ENCODE measurements around the gene DPEP2. TPM values are rescaled to one million over a fixed set of nuclear protein-coding genes. Genes with fewer than 3 reads are reported as not detected.

The DPEP2 gene
- total and polyA plus RNA-seq, 2 experiments from 2014 or later = not detected

DNA sequence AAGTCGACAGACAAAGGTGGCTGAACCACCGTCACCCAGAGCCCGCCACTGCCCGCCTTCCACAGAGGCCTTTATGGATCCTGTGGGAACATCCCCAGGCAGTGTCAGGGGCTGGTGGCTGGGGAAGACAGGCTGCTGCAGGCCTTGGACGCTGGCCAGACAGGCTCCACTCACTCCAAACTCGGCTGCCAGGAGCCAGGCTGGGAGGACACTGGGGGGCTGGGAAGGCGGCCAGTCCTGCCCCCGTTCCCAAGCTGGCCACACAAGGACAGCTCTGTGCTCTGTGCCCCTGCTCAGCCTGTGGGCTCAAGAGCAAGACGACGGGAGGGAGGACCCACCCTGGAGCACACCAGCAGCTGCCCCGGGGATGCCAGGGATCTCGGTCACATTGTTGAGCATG lies 47.8 kb downstream of the DPEP2 start:
- 92% methylated on average over 12 of the region's 12 CpGs for WGBS (ENCODE audit: low lambda C conversion rate, missing lambda C conversion rate)
- Histone ChIP-seq H3K4me1 (ENCODE audit: insufficient read depth) (no peaks in the 10 kb centered on the region), H3K36me3 (replicated peaks; ENCODE audit: insufficient read depth, low read depth) (no peaks in the 10 kb centered on the region), H3K9me2 (replicated peaks; ENCODE audit: insufficient read depth) (no peaks in the 10 kb centered on the region), H3K79me2 (no peaks in the 10 kb centered on the region), H3K9me3 (ENCODE audit: low read depth) (no peaks in the 10 kb centered on the region), H3K4me2 (no peak overlapping the region), H3K27ac (no peak overlapping the region), H4K20me1 (ENCODE audit: insufficient read depth, poor library complexity, severe bottlenecking) (no peaks in the 10 kb centered on the region), H2AFZ (no peak overlapping the region), H3K4me3 (no peak overlapping the region), H3K27me3 (no peaks in the 10 kb centered on the region)
- TF ChIP-seq EZH2 (IDR thresholded peaks at IDR 0.05; ENCODE audit: borderline replicate concordance) = no peak
- TF ChIP-seq, protein P1, sequence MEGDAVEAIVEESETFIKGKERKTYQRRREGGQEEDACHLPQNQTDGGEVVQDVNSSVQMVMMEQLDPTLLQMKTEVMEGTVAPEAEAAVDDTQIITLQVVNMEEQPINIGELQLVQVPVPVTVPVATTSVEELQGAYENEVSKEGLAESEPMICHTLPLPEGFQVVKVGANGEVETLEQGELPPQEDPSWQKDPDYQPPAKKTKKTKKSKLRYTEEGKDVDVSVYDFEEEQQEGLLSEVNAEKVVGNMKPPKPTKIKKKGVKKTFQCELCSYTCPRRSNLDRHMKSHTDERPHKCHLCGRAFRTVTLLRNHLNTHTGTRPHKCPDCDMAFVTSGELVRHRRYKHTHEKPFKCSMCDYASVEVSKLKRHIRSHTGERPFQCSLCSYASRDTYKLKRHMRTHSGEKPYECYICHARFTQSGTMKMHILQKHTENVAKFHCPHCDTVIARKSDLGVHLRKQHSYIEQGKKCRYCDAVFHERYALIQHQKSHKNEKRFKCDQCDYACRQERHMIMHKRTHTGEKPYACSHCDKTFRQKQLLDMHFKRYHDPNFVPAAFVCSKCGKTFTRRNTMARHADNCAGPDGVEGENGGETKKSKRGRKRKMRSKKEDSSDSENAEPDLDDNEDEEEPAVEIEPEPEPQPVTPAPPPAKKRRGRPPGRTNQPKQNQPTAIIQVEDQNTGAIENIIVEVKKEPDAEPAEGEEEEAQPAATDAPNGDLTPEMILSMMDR (IDR thresholded peaks at IDR 0.05; ENCODE audit: poor library complexity) = no peak
- TF ChIP-seq EZH2phosphoT487 (IDR thresholded peaks at IDR 0.05; ENCODE audit: low read depth, severe bottlenecking, unreplicated experiment) = no peak
- no peak for DNase-seq (ENCODE audit: low spot score)

DNA sequence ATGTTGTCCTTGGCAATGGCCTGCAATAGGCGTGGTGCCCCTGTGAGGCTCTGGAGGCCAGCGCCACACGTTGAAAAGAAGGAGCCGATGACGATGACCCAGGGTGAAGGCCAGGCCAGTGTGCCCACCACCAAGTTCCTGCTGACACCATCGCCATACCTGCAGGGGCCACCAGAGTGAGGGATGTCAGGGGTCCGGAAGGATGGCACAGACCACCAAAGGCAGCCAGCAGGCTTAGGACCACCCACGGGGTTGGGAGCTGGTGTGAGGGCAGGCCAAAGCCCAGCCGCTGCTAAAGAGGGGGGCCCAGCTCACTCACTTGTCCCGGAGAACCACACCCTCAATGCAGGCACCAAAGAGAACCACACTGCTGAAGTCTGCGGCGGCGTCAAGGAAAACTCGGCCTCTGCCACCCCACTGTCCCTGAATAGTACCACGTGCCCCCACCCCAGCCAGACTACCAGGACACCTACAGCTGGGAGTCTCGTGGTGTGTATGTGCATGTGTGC lies 48.9 kb downstream of the DPEP2 start:
- Histone ChIP-seq H3K79me2 (no peaks in the 10 kb centered on the region), H3K9me2 (replicated peaks; ENCODE audit: insufficient read depth) (no peaks in the 10 kb centered on the region), H2AFZ (no peak overlapping the region), H3K27me3 (no peaks in the 10 kb centered on the region), H3K36me3 (replicated peaks; ENCODE audit: insufficient read depth, low read depth) (no peaks in the 10 kb centered on the region), H3K4me2 (no peak overlapping the region), H3K4me1 (ENCODE audit: insufficient read depth) (no peaks in the 10 kb centered on the region), H3K27ac (no peak overlapping the region), H3K4me3 (no peak overlapping the region), H4K20me1 (ENCODE audit: insufficient read depth, poor library complexity, severe bottlenecking) (no peaks in the 10 kb centered on the region), H3K9me3 (ENCODE audit: low read depth) (no peaks in the 10 kb centered on the region)
- DNase-seq (ENCODE audit: low spot score) = no peak
- 97% methylated on average over 16 of the region's 16 CpGs for WGBS (ENCODE audit: low lambda C conversion rate, missing lambda C conversion rate)
- TF ChIP-seq EZH2phosphoT487 (IDR thresholded peaks at IDR 0.05; ENCODE audit: low read depth, severe bottlenecking, unreplicated experiment) (no peak), EZH2 (IDR thresholded peaks at IDR 0.05; ENCODE audit: borderline replicate concordance) (no peak)
- TF ChIP-seq, protein P1 (IDR thresholded peaks at IDR 0.05; ENCODE audit: poor library complexity) = no peak

DNA sequence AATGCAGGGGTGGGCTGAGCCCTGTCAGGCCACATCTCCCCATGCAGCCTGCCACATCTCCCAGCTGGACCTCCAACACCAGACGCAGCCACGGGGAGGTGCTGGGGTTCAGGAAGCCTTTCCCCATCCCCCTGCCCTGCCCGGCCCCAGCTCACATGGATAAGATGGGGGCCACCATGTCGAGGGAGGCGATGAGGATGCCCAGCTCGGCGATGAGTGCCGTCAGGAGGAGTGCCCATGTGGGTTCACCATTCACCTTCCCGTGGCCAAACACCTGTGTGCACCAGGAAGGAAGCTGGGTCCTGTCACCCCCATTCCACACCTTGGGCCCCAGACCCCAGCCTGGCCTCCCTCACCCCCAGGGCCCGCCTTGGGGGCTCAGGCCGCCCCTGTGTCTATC lies 49.6 kb downstream of the DPEP2 start:
- Histone ChIP-seq H3K9me2 (replicated peaks; ENCODE audit: insufficient read depth) (no peaks in the 10 kb centered on the region), H3K79me2 (no peaks in the 10 kb centered on the region), H3K9me3 (ENCODE audit: low read depth) (no peaks in the 10 kb centered on the region), H3K36me3 (replicated peaks; ENCODE audit: insufficient read depth, low read depth) (no peaks in the 10 kb centered on the region), H3K4me1 (ENCODE audit: insufficient read depth) (no peaks in the 10 kb centered on the region), H4K20me1 (ENCODE audit: insufficient read depth, poor library complexity, severe bottlenecking) (no peaks in the 10 kb centered on the region), H3K27ac (no peak overlapping the region), H3K4me3 (no peak overlapping the region), H3K4me2 (no peak overlapping the region), H3K27me3 (no peaks in the 10 kb centered on the region), H2AFZ (no peak overlapping the region)
- TF ChIP-seq EZH2phosphoT487 (IDR thresholded peaks at IDR 0.05; ENCODE audit: low read depth, severe bottlenecking, unreplicated experiment) (no peak), EZH2 (IDR thresholded peaks at IDR 0.05; ENCODE audit: borderline replicate concordance) (no peak)
- TF ChIP-seq, protein P1 (IDR thresholded peaks at IDR 0.05; ENCODE audit: poor library complexity) = no peak
- no peak for DNase-seq (ENCODE audit: low spot score)
- WGBS (ENCODE audit: low lambda C conversion rate, missing lambda C conversion rate) = 97% methylated on average over 11 of the region's 11 CpGs

DNA sequence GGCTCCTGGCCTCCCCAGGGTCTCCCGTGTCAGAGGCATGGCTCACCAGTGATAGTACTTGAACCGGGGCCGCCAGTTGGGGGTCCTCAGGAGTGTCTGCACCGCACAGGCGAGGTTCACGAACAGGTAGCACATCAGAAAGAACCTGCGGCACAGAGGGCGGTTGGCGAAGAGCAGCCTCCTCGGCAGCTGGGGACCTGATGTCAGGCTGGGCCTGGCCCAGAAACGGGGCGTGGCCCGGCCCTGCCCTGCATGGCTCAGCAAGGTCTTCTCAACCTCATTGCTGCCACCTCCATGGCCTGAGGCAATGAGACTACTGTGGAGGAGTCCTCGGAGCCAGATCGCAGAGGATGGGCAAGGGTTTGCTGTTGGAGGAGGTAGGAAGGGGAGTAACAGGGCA lies 51.3 kb downstream of the DPEP2 start:
- Histone ChIP-seq H3K27ac (no peak overlapping the region), H3K27me3 (no peaks in the 10 kb centered on the region), H4K20me1 (ENCODE audit: insufficient read depth, poor library complexity, severe bottlenecking) (no peaks in the 10 kb centered on the region), H3K9me3 (ENCODE audit: low read depth) (no peaks in the 10 kb centered on the region), H3K4me2 (no peak overlapping the region), H3K4me3 (no peak overlapping the region), H3K79me2 (no peaks in the 10 kb centered on the region), H3K9me2 (replicated peaks; ENCODE audit: insufficient read depth) (no peaks in the 10 kb centered on the region), H3K4me1 (ENCODE audit: insufficient read depth) (no peaks in the 10 kb centered on the region), H2AFZ (no peak overlapping the region), H3K36me3 (replicated peaks; ENCODE audit: insufficient read depth, low read depth) (no peaks in the 10 kb centered on the region)
- no peak for DNase-seq (ENCODE audit: low spot score)
- WGBS (ENCODE audit: low lambda C conversion rate, missing lambda C conversion rate) = 98% methylated on average over 15 of the region's 15 CpGs
- TF ChIP-seq, protein P1 (IDR thresholded peaks at IDR 0.05; ENCODE audit: poor library complexity) = no peak
- TF ChIP-seq EZH2 (IDR thresholded peaks at IDR 0.05; ENCODE audit: borderline replicate concordance) (no peak), EZH2phosphoT487 (IDR thresholded peaks at IDR 0.05; ENCODE audit: low read depth, severe bottlenecking, unreplicated experiment) (no peak)

Measured in hepatocyte (in vitro differentiated cells).